ENCODE data around the gene DNAH6. TPM values are rescaled to one million over a fixed set of nuclear protein-coding genes. Genes with fewer than 3 reads are reported as not detected.

DNAH6 gene
- polyA plus RNA-seq, 1 donor (not counting 4 experiments of a cell fraction or from before 2014, with no cell fraction given), result 0.05 TPM

DNA sequence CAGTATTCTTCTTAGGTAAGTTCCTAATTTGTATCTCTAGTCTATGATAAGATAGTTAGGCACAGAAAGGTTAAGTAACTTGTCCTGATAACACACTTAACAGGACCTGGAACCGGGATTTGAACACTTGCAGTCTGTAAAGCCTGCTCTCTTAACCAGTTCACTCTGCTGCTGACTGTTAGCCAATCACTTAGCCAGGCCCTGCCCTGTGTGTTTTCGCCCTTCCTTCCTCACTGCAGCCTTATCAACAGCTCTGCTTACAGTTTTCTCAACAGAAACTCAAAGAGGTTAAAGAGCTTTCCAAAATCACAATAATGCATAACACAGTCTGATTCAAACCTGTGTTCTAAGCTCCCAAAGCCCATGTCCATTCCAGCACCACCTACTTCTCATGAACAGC, 212.9 kb downstream of the DNAH6 start:
- Histone ChIP-seq H3K27me3 (ENCODE audit: control insufficient read depth, extremely low read depth, insufficient read depth, low read length) (peaks cover 5% of the 10 kb centered on the region), H4K20me1 (ENCODE audit: control insufficient read depth, extremely low read depth, insufficient read depth, low read length) (no peaks in the 10 kb centered on the region), H3K27ac (ENCODE audit: control insufficient read depth, insufficient read depth, low read length) (no peak overlapping the region), H3K4me2 (ENCODE audit: control insufficient read depth, extremely low read depth, insufficient read depth, low read depth, low read length) (no peak overlapping the region), H3K4me1 (ENCODE audit: control insufficient read depth, extremely low read depth, insufficient read depth, low read length) (no peaks in the 10 kb centered on the region), H3K36me3 (ENCODE audit: control insufficient read depth in 2 of 2, extremely low read depth in 1 of 2, insufficient read depth in 2 of 2, low read length in 2 of 2) (no peaks in the 10 kb centered on the region), H3K9ac (ENCODE audit: control insufficient read depth, extremely low read depth, insufficient read depth, low read length) (no peak overlapping the region), H3K9me1 (ENCODE audit: control insufficient read depth, extremely low read depth, insufficient read depth, low read length) (no peaks in the 10 kb centered on the region), H3K9me3 (ENCODE audit: control insufficient read depth, low read depth, low read length) (no peaks in the 10 kb centered on the region), H2AFZ (ENCODE audit: control insufficient read depth, low read length) (no peak overlapping the region), H3K79me2 (ENCODE audit: control insufficient read depth, insufficient read depth, low read length) (no peaks in the 10 kb centered on the region), H3K4me3 (ENCODE audit: control insufficient read depth in 2 of 3, extremely low read depth in 1 of 3, insufficient read depth in 2 of 3, low read depth in 1 of 3, low read length in 3 of 3) (no peak overlapping the region)
- FAIRE-seq, result no peak
- no peak for DNase-seq (ENCODE audit: low read depth, low spot score)
- dilution Hi-C loops (cut with MboI; ENCODE audit: extremely low pct_ligation_motif_present, low sequenced_read_pairs), result no loop called here
- TF ChIP-seq, protein P1, sequence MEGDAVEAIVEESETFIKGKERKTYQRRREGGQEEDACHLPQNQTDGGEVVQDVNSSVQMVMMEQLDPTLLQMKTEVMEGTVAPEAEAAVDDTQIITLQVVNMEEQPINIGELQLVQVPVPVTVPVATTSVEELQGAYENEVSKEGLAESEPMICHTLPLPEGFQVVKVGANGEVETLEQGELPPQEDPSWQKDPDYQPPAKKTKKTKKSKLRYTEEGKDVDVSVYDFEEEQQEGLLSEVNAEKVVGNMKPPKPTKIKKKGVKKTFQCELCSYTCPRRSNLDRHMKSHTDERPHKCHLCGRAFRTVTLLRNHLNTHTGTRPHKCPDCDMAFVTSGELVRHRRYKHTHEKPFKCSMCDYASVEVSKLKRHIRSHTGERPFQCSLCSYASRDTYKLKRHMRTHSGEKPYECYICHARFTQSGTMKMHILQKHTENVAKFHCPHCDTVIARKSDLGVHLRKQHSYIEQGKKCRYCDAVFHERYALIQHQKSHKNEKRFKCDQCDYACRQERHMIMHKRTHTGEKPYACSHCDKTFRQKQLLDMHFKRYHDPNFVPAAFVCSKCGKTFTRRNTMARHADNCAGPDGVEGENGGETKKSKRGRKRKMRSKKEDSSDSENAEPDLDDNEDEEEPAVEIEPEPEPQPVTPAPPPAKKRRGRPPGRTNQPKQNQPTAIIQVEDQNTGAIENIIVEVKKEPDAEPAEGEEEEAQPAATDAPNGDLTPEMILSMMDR (optimal IDR thresholded peaks at IDR 0.05 in 1 of 3, IDR thresholded peaks at IDR 0.05 in 1 of 3, conservative IDR thresholded peaks at IDR 0.05 in 1 of 3; ENCODE audit: extremely low read depth in 1 of 3, insufficient read depth in 2 of 3, low read length in 3 of 3), result no peak
- TF ChIP-seq EZH2 (IDR thresholded peaks at IDR 0.05; ENCODE audit: low read length), result no peak

DNA sequence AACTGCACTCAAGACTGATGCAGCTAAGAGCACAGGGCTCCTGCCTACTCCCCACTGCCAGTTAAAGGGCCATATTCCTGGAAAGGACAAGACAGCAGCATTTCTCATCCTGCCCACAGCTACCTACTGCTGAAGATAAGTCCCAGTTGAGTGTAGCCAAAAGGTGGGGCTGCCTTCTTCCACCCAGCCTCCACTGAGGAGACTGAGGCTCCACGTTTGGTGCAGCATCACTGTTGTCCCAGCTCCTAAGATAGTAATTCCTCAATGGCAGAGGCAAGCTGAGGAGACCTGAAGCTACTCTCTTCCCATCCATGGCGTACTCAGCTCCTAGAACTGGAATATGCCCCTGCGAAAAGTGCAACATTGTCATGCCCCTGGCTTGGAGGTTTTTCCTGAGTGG, 214.9 kb downstream of the DNAH6 start:
- no peak overlapping the region for H3K9ac ChIP-seq (ENCODE audit: control insufficient read depth, extremely low read depth, insufficient read depth, low read length)
- H3K4me2 ChIP-seq (ENCODE audit: control insufficient read depth, extremely low read depth, insufficient read depth, low read depth, low read length), result no peak overlapping the region
- H3K9me3 ChIP-seq (ENCODE audit: control insufficient read depth, low read depth, low read length), result no peaks in the 10 kb centered on the region
- no peak for TF ChIP-seq EZH2 (IDR thresholded peaks at IDR 0.05; ENCODE audit: low read length)
- TF ChIP-seq, protein P1 (optimal IDR thresholded peaks at IDR 0.05 in 1 of 3, IDR thresholded peaks at IDR 0.05 in 1 of 3, conservative IDR thresholded peaks at IDR 0.05 in 1 of 3; ENCODE audit: extremely low read depth in 1 of 3, insufficient read depth in 2 of 3, low read length in 3 of 3), result no peak
- no peaks in the 10 kb centered on the region for H3K9me1 ChIP-seq (ENCODE audit: control insufficient read depth, extremely low read depth, insufficient read depth, low read length)
- dilution Hi-C loops (cut with MboI; ENCODE audit: extremely low pct_ligation_motif_present, low sequenced_read_pairs), result no loop called here
- H3K27ac ChIP-seq (ENCODE audit: control insufficient read depth, insufficient read depth, low read length), result no peak overlapping the region
- no peak for FAIRE-seq
- H3K79me2 ChIP-seq (ENCODE audit: control insufficient read depth, insufficient read depth, low read length), result no peaks in the 10 kb centered on the region
- DNase-seq (ENCODE audit: low read depth, low spot score), result no peak
- H3K27me3 ChIP-seq (ENCODE audit: control insufficient read depth, extremely low read depth, insufficient read depth, low read length), result peaks cover 5% of the 10 kb centered on the region
- H4K20me1 ChIP-seq (ENCODE audit: control insufficient read depth, extremely low read depth, insufficient read depth, low read length), result no peaks in the 10 kb centered on the region
- no peak overlapping the region for H3K4me3 ChIP-seq (ENCODE audit: control insufficient read depth in 2 of 3, extremely low read depth in 1 of 3, insufficient read depth in 2 of 3, low read depth in 1 of 3, low read length in 3 of 3)
- no peaks in the 10 kb centered on the region for H3K4me1 ChIP-seq (ENCODE audit: control insufficient read depth, extremely low read depth, insufficient read depth, low read length)
- H2AFZ ChIP-seq (ENCODE audit: control insufficient read depth, low read length), result no peak overlapping the region
- no peaks in the 10 kb centered on the region for H3K36me3 ChIP-seq (ENCODE audit: control insufficient read depth in 2 of 2, extremely low read depth in 1 of 2, insufficient read depth in 2 of 2, low read length in 2 of 2)
